ENCODE data around the gene TBCB.

- TF ChIP-seq, protein P1, sequence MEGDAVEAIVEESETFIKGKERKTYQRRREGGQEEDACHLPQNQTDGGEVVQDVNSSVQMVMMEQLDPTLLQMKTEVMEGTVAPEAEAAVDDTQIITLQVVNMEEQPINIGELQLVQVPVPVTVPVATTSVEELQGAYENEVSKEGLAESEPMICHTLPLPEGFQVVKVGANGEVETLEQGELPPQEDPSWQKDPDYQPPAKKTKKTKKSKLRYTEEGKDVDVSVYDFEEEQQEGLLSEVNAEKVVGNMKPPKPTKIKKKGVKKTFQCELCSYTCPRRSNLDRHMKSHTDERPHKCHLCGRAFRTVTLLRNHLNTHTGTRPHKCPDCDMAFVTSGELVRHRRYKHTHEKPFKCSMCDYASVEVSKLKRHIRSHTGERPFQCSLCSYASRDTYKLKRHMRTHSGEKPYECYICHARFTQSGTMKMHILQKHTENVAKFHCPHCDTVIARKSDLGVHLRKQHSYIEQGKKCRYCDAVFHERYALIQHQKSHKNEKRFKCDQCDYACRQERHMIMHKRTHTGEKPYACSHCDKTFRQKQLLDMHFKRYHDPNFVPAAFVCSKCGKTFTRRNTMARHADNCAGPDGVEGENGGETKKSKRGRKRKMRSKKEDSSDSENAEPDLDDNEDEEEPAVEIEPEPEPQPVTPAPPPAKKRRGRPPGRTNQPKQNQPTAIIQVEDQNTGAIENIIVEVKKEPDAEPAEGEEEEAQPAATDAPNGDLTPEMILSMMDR (IDR thresholded peaks at IDR 0.05), result no peak
- TF ChIP-seq POLR2A (IDR thresholded peaks at IDR 0.05), result peak in 1 of 2 donors; percentile 77
Observed at GRCh38 chr19:36115453-36116343, at the start of gene TBCB.

All from uterus (tissue), 2 donors.